ENCODE data around the gene SKAP1. TPM values are rescaled to one million over a fixed set of nuclear protein-coding genes. Genes with fewer than 3 reads are reported as not detected.

Gene SKAP1
- total and polyA plus RNA-seq, 11 donors = 0.25 to 5.3 (median 0.38) TPM; not detected in 6

GRCh38 chr17:48441862-48442261, 11.8 kb upstream of the SKAP1 start:
- ATAC-seq = no peak
- Histone ChIP-seq H3K27ac (peak overlapping the region in 1 of 12 donors; percentile 75), H3K36me3 (no peaks in the 10 kb centered on the region), H3K27me3 (peaks cover 0 to 46% (median 8%) of the 10 kb centered on the region in 9 donors), H3K4me3 (no peak overlapping the region), H3K4me1 (peaks cover 0 to 47% (median 0%) of the 10 kb centered on the region in 12 donors), H3K9me3 (no peaks in the 10 kb centered on the region)
- intact Hi-C loops (cut with DNase I) = no loop called here
- no peak for DNase-seq
- TF ChIP-seq, protein P1, sequence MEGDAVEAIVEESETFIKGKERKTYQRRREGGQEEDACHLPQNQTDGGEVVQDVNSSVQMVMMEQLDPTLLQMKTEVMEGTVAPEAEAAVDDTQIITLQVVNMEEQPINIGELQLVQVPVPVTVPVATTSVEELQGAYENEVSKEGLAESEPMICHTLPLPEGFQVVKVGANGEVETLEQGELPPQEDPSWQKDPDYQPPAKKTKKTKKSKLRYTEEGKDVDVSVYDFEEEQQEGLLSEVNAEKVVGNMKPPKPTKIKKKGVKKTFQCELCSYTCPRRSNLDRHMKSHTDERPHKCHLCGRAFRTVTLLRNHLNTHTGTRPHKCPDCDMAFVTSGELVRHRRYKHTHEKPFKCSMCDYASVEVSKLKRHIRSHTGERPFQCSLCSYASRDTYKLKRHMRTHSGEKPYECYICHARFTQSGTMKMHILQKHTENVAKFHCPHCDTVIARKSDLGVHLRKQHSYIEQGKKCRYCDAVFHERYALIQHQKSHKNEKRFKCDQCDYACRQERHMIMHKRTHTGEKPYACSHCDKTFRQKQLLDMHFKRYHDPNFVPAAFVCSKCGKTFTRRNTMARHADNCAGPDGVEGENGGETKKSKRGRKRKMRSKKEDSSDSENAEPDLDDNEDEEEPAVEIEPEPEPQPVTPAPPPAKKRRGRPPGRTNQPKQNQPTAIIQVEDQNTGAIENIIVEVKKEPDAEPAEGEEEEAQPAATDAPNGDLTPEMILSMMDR (IDR thresholded peaks at IDR 0.05) = no peak
- TF ChIP-seq POLR2A (IDR thresholded peaks at IDR 0.05) = no peak
- 91 to 97% (median 93%) methylated on average over 4 of the region's 4 CpGs for WGBS, 4 donors

- peaks cover 0 to 47% (median 0%) of the 10 kb centered on the region in 12 donors for H3K4me1 ChIP-seq
- TF ChIP-seq, protein P1 (IDR thresholded peaks at IDR 0.05) = no peak
- no peak for TF ChIP-seq POLR2A (IDR thresholded peaks at IDR 0.05)
- peaks cover 0 to 50% (median 10%) of the 10 kb centered on the region in 9 donors for H3K27me3 ChIP-seq
- H3K27ac ChIP-seq = peak overlapping the region in 1 of 12 donors; percentile 75
- 52 to 73% (median 69%) methylated on average over 1 of the region's 1 CpG for WGBS, 4 donors
- H3K9me3 ChIP-seq = no peaks in the 10 kb centered on the region
- no peaks in the 10 kb centered on the region for H3K36me3 ChIP-seq
- intact Hi-C loops (cut with DNase I) = no loop called here
- DNase-seq (no peak), ATAC-seq (peak in 1 of 4 donors; percentile 34)
- no peak overlapping the region for H3K4me3 ChIP-seq
These were observed 11.3 kb upstream of the SKAP1 start for GRCh38 chr17:48441231-48441711.

DNA sequence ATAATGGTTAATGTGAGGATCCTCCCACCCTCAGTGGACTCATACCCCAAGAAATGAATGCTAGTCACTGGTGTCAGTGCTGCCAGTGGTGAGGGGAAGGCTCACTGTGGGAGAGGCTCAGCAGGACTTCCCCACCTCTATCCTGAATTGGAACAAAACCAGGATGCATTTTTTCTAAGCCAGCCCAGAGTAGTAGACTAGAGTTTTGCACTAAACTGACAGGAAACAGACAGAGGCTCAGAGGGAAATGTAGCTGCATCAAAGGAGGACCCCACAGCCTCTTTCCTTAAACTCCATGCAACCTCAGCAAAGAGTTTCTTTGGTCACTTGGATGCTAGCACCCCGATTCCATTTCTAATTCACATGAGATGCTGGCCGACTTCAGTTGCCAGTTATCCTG, 10.7 kb upstream of the SKAP1 start:
- no peaks in the 10 kb centered on the region for H3K9me3 ChIP-seq
- H3K4me3 ChIP-seq = no peak overlapping the region
- ATAC-seq = no peak
- peaks cover 0 to 49% (median 11%) of the 10 kb centered on the region in 9 donors for H3K27me3 ChIP-seq
- intact Hi-C loops (cut with DNase I) = no loop called here
- peak overlapping the region in 1 of 12 donors; percentile 73 for H3K27ac ChIP-seq
- TF ChIP-seq POLR2A (IDR thresholded peaks at IDR 0.05) = no peak
- TF ChIP-seq, protein P1 (IDR thresholded peaks at IDR 0.05) = no peak
- WGBS, 4 donors = 65 to 78% (median 72%) methylated on average over 2 of the region's 2 CpGs
- H3K4me1 ChIP-seq = peaks cover 0 to 47% (median 0%) of the 10 kb centered on the region in 12 donors
- no peak for DNase-seq
- H3K36me3 ChIP-seq = no peaks in the 10 kb centered on the region

DNA sequence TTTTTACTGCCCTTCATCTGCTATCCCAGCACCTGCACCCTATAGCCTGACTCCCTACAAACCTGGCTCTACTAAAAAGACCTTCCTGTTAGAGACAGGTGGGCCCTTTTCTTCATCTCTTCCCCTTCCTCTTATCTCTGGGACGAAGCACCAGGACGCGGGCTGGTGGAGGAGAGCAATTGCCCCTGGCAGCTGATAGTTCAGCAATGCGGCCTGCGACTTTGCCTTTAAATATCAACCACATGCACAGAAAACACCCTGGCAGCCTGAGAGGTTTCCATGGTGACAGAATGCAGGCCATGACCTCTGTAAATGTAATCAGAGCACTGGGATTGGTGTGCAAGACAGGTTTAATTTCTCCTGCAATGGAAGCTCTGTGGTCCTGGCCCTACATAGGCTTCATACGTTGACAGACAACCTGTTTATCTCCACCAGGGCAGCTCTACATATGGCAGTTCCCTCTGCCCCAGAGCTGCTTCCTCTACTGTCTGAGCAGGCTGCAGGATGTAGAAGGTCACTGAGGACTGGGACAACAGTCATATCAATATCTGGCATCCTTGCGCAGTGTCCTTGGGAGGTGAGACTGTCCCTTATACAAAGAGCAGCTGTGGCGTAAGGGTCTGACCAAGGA, 10.0 kb upstream of the SKAP1 start:
- no peak overlapping the region for H3K4me3 ChIP-seq
- TF ChIP-seq POLR2A (IDR thresholded peaks at IDR 0.05) = no peak
- TF ChIP-seq, protein P1 (IDR thresholded peaks at IDR 0.05) = no peak
- H3K4me1 ChIP-seq = peaks cover 0 to 47% (median 0%) of the 10 kb centered on the region in 12 donors
- intact Hi-C loops (cut with DNase I) = no loop called here
- peaks cover 0 to 55% (median 11%) of the 10 kb centered on the region in 9 donors for H3K27me3 ChIP-seq
- DNase-seq = no peak
- WGBS, 4 donors = 64 to 80% (median 76%) methylated on average over 8 of the region's 8 CpGs
- H3K36me3 ChIP-seq = no peaks in the 10 kb centered on the region
- H3K9me3 ChIP-seq = no peaks in the 10 kb centered on the region
- ATAC-seq = no peak
- H3K27ac ChIP-seq = peak overlapping the region in 1 of 12 donors; percentile 73

Measured in heart left ventricle (tissue), 16 donors.